GM18502 (cell line): ENCODE data around the gene KCNF1.

Experiments
- ATAC-seq: cut with Tn5 transposase; IDR thresholded peaks from one replicate; pipeline ENCODE4 v1.9.1; 2021; ENCODE audit warnings: mild to moderate bottlenecking; ENCODE audit not compliant: unreplicated experiment, poor library complexity

The KCNF1 gene

DNA sequence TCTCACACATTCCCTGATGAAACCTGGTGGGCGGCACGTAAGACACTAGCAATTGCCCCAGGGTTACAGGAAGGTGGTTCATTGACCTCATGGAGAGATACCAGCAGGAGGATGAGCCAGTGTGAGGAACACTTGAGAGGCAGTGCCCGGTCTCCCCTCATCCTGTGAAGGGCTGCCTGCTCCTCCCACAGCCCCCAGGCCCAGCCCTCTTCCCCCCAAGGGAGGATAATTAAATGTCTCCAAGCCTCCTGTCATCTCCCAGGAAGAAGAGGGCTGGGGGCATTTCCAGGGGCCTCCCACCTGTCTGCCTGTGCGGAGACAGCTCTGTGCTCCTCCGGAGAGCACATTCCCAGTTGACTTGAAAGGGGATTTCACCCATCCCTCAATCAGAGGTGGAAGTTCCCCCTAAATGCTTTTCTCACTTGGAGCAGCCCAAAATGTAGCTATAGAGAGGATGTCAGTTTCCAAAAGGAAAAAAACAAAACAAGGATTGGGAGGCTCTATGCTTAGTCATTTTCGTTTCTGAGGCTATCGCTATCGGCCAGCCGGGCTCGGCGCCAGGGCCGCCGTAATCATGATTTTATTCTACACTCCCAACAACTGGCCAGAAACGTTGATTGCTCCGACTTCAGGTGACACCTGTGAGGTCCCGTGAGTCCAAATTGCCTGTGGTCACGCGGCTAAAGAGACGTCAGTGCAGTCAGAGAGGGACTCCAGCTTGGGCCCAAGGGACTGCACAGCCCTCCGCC is 7.1 kb downstream of the KCNF1 start:
- ATAC-seq: no peak

DNA sequence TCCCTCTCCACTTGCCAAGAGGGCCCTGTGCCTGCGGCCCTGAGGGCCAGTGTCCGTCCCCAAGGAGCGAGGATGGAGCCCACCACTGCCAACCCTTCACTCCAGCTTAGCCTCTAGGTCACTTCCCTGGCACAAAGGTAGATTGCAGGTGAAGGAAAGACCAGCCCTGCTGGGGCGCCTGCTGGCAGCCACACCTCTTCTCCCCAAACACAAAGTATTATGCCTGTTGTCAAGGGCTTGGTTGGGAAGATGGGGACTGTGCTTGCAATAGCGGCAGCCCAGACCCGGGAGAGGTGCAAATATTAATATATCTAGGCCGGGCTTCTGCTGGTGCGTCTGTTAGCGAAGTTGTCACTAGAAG is 7.7 kb downstream of the KCNF1 start:
- ATAC-seq: no peak

DNA sequence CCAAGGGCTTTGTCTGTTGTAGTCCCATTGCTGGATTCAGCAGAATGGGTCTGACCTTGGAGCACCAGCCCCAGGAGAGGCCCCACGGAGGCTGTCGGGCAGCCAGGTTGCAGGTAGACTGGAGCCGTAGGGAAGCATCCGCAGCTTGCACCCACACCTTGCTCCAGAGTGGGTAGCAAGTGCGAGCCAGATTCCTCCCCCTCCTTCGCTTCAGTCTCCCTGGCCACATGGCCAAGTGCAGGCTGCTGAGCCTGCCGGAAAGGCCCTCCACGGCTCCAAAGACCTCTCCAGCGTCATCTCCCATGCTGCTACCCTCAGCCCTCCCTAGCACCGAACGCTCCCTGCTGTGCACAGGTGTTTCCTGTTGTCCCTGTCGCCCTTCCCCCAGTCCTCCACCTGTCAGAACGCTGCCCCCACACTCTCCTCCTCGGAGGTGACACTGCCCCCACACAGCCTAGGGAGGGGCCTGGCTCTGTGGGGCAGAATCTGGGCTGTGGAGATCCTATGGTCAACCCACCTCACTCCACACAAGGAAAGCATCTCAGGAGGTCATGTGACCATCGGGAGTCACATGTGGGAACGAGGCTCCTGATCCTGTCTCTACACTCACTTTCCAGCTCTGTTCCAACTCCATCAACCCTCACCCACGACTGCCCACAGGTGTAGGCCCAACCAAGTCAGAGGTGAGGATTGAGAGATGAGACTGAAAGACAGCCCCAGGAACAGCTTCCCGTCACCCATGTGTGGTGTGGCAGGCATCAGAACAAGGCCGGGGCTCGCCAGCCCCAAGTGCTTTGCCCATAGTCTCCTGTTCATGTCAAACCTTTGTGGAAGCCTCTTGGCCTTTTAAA is 8.3 kb downstream of the KCNF1 start:
- ATAC-seq: no peak

DNA sequence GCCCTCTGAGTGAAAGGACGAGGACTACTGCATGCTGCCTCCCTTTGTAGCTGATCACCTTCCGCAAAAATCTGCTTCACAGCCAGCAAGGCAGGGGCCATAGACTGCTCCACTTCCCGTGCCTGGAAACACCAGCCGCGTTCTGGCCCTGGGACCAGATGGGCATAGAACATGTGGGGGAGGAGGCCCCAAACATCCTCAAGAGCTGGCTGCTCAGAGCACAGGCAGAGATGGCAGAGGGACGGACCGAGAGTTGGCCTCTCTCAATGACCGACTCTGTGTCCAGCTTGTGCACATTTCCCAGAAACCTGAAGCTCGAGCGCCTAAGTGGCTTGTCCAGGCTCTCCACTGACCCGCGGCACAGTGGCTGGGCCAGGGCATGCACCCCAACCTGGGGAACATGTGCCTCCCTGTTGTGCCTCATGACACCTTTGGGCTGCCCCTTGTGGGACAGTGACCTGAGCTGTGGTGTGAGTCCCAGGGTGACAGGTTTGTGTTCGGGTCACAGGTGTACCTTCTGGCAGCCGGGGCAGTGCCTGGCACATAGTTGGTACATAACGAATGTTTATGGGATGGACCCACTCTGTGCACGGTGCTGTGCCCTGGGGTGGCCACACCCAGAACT is 9.1 kb downstream of the KCNF1 start:
- ATAC-seq: no peak

DNA sequence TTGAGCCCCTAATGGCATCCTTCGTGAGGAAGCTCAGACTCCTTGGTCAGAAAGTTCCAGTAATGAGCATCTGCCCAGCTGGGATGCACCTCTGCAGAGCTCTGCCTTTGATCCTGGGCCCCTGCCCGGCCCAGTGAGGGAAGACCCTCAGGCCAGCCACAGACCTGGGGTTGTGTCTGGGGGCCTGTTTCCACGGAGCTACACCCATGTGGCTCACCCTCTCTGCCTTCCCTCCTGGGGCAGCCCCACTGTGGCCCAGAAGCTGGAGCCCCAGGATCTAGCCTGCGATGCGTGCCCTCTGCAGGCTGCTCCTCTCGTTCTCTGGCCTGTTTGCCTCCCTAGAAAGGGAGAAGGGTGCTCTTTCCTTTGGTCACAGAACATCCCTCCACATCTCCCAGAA is 9.8 kb downstream of the KCNF1 start:
- ATAC-seq: no peak

DNA sequence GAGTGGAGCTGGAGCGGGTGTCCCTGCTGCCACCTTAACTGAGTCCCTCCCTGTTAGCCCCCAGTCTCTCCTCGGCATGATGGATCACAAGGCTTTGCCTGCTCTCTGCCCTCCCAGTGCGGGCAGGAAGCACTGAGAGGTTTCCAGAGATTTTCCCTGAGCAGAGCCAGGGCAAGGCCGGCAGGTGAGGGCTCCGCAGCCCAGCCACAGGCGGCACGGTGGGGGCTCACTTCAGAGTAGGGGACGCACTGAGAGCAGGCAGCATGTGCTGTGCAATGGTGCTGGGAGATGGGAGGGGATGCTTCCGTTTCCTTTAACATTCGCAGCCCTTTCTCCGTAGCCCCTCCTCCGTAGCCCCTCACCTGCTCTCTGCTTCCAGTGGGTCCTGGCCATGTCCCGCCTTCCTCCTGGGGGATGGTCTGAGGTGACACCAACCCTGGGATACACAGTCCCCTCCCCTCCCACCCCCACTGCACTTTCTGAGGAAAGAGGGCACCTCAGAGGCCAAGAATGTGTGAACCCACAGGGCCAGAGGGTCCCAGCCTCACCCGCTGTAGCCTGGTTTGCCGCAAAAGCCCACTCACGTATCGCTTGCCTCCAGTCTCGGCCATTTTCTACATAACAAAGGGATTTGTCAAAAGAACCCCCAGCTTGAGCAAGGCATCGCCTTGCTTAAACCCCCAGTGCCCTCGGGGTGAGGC is 10.7 kb downstream of the KCNF1 start:
- no peak for ATAC-seq

DNA sequence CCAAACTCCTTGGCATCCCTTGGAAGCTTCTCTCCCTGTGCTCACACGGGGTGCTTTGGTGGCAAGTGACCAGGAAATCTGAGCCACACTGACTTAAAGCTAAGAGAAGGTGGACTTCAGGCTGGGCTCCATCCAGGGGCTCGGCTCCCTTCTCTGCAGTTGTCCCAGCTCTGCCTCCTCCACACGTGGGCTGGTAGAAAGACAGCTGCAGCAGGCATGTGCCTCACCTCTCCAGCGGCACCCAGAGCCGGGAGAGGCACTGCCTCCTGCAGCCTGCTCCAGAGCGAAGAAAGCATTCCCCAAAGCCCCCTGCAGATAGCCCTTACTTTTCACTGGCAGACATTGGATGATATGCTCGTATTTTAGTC is 11.3 kb downstream of the KCNF1 start:
- ATAC-seq: no peak

DNA sequence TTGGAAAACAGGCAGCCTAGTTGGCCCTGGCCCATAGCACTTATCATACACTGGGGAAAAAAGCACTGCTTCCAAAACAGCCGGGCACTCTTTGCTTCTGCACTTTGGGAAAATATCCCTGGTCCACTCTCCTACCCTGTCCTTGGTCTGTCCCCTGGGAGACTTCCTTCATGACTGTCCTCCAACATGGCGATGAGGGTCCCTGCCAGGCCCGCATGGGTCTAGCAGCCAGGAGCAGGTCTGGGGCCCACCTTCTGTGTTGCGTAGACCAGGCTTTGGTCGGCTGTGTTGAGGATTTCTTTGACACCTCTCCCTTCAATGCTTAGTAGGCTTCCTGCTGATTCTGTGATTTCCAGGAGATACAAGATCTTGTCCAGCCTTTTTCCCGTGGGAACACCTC is 12.2 kb downstream of the KCNF1 start:
- no peak for ATAC-seq

DNA sequence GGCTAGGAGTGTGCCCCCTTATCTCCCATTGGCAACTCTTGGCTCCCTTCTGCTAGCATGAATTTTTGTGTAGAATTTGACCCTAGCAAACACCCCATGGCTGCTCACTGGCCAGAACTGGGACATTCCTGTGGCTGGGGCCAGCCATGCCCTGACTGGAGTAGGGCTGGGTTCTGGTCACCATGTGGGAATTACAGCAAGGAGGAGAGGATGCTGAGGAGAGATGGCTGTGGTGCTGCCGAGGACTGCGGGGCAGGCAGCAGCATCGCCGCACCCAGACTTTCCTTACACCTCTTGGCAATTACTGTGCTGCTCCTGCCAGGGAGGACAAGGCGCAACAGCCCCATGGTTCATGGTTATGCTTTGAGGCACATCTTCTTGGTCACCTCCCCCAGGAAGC is 12.7 kb downstream of the KCNF1 start:
- no peak for ATAC-seq

DNA sequence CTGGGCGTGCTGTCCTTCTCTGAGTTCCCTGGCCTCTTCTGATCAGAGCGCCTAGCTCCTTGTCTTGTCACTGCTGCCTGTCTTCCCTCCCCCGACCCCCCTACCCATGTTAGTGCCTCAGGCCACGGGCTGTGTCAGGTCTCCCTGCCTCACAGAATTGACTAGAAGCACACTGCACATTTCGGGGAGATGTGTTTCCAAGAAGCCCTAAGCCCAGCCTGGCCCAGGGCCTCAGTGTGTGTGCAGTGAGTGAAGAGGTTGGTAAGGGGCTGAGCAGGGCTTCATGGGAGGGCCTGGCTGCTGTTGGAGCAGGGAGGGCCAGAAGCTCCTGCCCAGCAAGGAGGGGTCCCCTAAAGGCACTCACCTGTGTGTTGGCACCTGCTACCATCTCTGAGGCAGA is 13.1 kb downstream of the KCNF1 start:
- ATAC-seq: no peak

DNA sequence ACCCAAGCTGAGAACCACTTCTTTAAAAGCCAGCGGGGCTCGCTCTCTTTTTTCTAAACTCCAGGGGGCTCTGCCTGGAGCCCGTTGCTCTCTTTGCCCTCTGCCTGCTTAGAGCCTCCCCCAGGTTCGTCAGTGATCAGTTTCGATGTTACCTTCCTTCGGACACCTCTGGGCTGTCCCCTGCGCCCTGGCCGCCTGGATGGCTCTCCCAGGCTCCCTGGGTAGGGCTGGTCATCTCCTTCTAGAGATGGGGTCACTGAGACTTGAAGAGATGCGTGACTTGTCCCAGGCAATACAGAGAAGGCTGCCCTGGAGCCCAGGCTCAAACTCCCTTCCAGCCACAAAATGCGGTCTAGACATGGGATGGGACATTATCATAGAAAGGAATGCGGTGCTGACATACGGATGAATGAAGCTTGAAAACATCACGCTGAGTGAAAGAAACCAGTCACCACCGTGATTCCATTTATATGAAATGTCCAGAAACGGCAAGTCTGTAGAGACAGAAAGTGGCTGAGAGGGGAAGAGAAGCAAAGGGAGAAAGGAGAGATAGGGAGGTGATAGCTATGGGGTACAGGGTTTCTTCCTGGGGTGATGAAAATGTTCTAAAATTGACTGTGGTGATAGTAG is 14.6 kb downstream of the KCNF1 start:
- ATAC-seq: no peak

DNA sequence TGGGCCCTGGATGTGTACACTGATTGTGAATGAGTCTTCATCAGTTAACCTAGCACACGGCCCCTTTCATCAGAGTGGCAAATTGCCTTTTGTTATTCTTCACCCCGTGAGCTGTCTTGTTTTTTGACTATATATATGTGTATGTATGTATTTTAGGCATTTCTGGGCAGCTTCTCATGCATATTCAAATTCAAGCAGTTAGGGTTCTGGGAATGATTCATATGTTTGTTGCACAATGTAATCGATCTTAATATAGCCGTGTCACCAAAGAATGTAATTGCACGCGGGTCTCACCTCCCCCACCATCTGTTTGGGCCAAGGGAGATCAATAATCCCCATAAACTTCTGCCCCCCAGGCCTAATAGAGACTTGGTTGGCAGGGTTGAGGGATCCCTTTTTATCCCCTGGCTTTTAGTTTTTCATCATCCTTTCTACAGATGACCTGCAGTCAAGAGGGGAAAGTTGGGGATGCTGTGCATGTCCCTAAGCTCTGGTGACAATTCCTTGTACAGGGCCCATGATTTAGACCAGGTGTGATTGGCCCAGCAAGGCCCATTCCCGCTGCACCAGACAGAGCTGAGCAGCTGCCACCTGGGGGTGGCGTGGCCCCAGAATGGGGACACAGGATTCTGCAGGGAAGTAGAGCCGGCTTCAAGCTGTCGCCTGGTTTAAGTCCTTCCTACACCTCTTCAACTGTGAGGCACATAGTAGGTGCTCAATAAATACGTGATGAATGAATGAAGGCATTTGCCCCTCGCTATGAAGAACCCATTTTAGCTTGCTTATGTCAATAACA is 19.2 kb downstream of the KCNF1 start:
- no peak for ATAC-seq

DNA sequence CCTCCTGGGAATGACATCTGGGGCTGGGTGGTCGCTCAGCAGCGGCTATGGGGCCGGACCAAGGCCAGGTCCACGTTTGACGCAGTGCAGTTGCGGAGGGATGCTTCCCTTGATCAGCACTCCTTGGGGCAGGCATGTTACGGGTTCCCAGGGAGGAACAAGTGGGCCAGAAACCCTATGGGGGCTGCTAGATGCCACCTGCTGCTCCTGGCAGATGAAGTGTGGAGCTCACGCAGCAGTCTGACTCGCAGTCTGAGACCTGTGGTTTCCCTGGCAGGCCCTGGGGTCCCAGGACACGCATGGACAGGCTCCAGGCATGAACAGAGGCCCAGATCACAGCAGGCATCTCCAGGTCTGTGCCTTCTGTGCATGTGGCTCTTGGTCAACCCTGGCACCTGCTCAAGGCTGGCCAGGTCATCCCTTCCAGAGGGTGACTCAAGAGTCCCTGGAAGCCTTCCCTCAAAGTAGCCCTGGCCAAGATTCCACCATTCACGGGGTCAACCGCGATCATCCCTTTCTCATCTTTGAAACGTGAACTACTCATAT is 20.0 kb downstream of the KCNF1 start:
- ATAC-seq: no peak

DNA sequence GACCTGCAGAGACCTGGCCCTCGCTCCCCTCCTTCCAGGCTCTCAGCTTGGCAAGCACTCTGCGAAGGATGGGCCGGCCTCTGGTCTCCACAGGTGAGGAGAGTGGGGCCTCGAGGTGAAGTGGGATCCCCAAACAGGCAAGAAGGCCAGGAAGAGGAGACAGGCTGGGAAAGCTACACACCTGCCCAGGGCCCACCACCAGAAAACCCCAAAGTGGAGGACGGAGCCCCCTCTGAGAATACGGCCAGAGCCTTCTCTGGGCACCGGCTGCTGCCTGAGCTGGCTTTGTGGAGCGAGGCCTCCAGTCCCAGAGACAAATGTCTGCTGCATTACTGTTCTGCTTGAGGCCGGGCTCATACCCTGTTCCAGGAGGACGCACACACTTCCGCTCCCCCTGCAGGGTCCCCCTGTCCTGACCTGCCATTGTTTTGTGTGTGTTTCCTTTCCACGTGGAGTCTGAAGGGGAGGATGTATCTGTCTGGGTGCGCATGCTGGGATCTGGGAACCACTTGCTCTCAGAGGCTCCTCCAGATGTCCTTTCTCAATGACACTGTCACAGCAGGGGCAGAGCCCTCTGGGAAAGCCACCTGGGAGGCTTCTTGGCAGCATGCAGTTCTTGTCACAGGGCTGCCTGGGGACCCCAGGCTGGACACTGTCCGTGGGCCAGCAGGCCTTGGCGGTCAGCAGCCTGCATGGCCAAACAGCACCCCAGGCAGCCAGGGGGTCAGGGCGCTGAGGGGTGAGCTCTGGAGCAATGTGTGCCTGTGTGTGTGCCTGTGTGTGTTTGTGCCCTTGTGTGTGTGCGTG is 20.8 kb downstream of the KCNF1 start:
- ATAC-seq: no peak

DNA sequence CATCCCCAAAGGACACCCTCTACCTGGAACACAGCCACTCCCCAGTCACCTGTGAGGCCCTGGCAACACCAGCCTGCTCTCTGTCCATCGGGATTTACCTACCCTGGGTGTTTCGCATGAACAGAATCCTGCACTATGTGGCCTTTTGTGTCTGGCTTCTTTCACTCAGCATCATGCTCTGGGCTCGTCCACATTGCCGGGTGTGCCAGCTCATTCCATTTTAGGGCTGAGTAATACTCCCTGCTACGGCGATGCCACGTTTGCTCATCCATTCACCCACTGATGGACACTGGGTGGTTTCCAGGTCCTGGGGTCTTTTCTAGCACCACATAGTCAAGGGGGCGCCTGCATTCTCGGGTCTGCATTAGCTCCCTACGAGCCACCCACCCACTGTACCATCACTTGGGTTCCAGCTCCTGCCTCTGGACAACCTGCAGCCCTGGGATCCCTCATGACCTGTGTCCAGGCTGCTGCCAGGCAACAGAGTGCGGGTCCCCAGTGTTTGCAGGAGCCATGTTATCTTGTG is 22.0 kb downstream of the KCNF1 start:
- ATAC-seq: no peak

DNA sequence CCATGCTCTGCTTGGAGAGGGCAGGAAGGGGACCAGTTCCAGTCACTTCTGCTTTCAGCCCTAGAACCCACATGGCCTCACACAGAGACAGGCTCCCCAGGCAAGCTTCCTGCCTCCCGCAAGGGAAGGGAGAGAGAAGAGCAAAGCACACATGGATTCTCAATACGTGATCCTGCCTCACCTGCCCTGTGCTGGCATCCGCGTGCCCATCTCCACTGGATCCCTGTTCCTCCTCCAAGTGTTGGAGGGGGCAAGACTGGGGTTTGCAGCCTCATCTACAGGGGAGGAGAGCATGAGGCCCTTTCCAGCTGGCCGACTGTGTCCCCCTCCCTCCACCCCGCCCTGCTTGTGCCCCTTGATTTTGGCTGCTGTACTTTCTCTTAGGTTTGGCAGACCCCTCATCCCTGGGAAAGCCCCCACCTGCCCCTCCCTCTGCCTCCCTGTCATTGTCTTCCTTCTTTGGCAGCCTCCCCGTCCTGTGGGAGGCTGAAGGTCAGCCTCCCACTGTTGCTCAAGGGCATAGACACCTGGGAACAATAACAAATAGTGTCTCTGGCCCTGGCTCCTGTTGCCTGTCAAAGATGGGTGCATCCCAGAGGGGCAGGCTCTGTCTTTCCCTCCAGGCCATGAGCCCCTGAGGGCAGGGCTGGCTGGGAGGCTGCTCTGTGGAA is 22.7 kb downstream of the KCNF1 start:
- ATAC-seq: no peak

DNA sequence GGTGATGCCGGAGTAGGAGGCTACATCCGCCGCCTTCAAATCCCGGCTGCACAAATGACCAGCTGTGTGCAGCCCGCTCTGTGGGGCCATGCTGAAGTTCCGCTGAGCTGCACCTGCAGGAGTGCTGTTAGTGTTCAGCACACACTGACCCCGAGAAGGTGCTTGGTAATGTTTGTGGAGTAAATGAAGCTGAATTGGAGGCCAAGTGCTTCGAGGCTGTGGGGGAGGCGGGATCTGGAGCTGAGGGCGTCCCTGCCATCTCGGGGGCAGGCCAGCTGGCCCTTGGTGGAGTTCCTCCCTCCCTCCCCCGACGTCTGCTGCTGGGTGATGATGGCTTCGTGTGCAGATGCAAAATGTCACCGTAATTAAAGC is 23.2 kb downstream of the KCNF1 start:
- no peak for ATAC-seq

DNA sequence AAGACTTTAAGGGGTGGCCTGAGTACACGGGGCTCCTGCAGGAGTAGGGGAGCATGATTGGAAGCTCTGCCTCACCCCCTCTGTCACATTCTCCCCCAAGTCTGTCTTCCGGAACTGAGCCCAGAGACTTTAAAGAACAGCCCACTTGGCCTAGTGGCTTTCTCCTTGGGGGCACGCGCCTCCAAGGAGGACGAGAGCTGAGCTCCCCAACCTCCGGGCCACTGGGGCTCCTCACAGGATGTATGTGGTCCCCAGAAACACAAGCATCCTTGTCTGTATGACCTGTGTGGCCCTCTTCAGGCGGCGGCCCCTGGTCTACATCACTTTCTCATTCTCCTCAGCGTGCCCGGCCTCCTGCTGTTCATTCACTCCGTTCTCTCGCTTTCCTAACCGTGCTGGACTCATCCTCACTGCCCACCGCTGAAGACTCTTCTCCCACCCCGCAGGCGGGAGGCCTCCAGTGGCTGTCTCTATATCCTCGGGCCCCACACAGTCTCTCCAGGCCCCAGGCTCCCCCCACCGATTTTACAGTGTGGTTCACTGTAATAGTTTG is 23.7 kb downstream of the KCNF1 start:
- no peak for ATAC-seq
